Neural crest cell (in vitro differentiated cells): ENCODE measurements around the gene HTATIP2. TPM values are rescaled to one million over a fixed set of nuclear protein-coding genes. Genes with fewer than 3 reads are reported as not detected.
A peak's percentile ranks its signal among the peaks of the same experiment; 100 is the strongest.

Experiments used
- DNase-seq: peaks from one replicate; pipeline ENCODE4 v3.0.0; 2021; ENCODE audit warnings: low read depth, mixed read lengths, low spot score
- H3K27ac Mint-ChIP-seq: one replicate; pipeline ENCODE4 v1.8.0; 2021; ENCODE audit warnings: mild to moderate bottlenecking, mixed read lengths; ENCODE audit not compliant: unreplicated experiment
- H3K27me3 Mint-ChIP-seq: 2 replicates; pipeline ENCODE4 v1.8.0; 2021; ENCODE audit warnings: low read depth, mild to moderate bottlenecking, mixed read lengths
- H3K36me3 Mint-ChIP-seq: 2 replicates; pipeline ENCODE4 v1.8.0; 2021; ENCODE audit warnings: low read depth, mild to moderate bottlenecking, mixed read lengths
- H3K4me1 Mint-ChIP-seq: 2 replicates; pipeline ENCODE4 v1.8.0; 2021; ENCODE audit warnings: mixed read lengths
- H3K4me3 Mint-ChIP-seq: one replicate; pipeline ENCODE4 v1.8.0; 2021; ENCODE audit warnings: mild to moderate bottlenecking, mixed read lengths
- H3K9me3 Mint-ChIP-seq: 2 replicates; pipeline ENCODE4 v1.8.0; 2021; ENCODE audit warnings: mixed read lengths
- CTCF ChIP-seq: fragments of 200-600 bp; sonication (generic); conservative IDR thresholded peaks from 2 replicates; pipeline ENCODE4 v1.5.0; 2021; ENCODE audit warnings: antibody characterized with exemption, mild to moderate bottlenecking
- long read RNA-seq: library from polyadenylated mRNA; unstranded; transcript quantifications from one replicate; pipeline ENCODE4 v2.0.0, GENCODE V29; 2020
- total RNA-seq: library from RNA; stranded (reverse); gene quantifications from 2 replicates; pipeline ENCODE4 v1.2.1, GENCODE V29; 2021

HTATIP2 gene
- total RNA-seq, result 17.0 and 17.8 TPM in 2 replicates
- long read RNA-seq, transcript HTATIP2-204 (5 exons, 1,748 nt), result minor isoform, 9 of 63 reads
- long read RNA-seq, transcript HTATIP2-201 (6 exons, 1,477 nt), result minor isoform, 17 of 63 reads
- long read RNA-seq, transcript HTATIP2-203 (6 exons, 967 nt), result minor isoform, 10 of 63 reads
- long read RNA-seq, transcript HTATIP2-202 (6 exons, 886 nt), result major isoform, 25 of 63 reads
- long read RNA-seq, partial matches to known transcripts, result 0 of 63 reads
- long read RNA-seq, other reads (novel, unspliced or antisense), result 2 of 63 reads

- Mint-ChIP-seq H3K4me3 (peak within 1 kb of the TSS; percentile 85), H3K27ac (peak within 1 kb of the TSS; percentile 47), H3K36me3 (peaks cover 2% of the 10 kb centered on the region)
Observed at GRCh38 chr11:20363500-20364340, at the start of gene HTATIP2. Gene HTATIP2, plus strand, starts transcription at chr11:20363714. Its CDS starts 524 bp downstream, at chr11:20364238.

GRCh38 chr11:20315800-20316199 lies 47.7 kb upstream of the HTATIP2 start:
- peaks cover 15% of the 10 kb centered on the region for H3K27me3 Mint-ChIP-seq
- no peaks in the 10 kb centered on the region for H3K36me3 Mint-ChIP-seq
- no peak for TF ChIP-seq CTCF
- no peaks in the 10 kb centered on the region for H3K9me3 Mint-ChIP-seq
- H3K4me1 Mint-ChIP-seq, result peaks cover 6% of the 10 kb centered on the region
- DNase-seq, result no peak
- H3K27ac Mint-ChIP-seq, result no peak overlapping the region
- no peak overlapping the region for H3K4me3 Mint-ChIP-seq

More at GRCh38 chr11:20363500-20364340, at the start of gene HTATIP2:
- H3K9me3 Mint-ChIP-seq, result no peaks in the 10 kb centered on the region
- H3K4me1 Mint-ChIP-seq, result peaks cover 30% of the 10 kb centered on the region
- TF ChIP-seq CTCF, result no peak
- peaks cover 26% of the 10 kb centered on the region for H3K27me3 Mint-ChIP-seq
- DNase-seq, result peak; percentile 26

GRCh38 chr11:20321177-20321576 lies 42.3 kb upstream of the HTATIP2 start:
- H3K27ac Mint-ChIP-seq, result no peak overlapping the region
- H3K27me3 Mint-ChIP-seq, result peaks cover 9% of the 10 kb centered on the region
- DNase-seq, result no peak
- peaks cover 13% of the 10 kb centered on the region for H3K4me1 Mint-ChIP-seq
- no peak overlapping the region for H3K4me3 Mint-ChIP-seq
- H3K36me3 Mint-ChIP-seq, result no peaks in the 10 kb centered on the region
- H3K9me3 Mint-ChIP-seq, result no peaks in the 10 kb centered on the region
- TF ChIP-seq CTCF, result no peak

GRCh38 chr11:20327377-20327935 lies 36.1 kb upstream of the HTATIP2 start:
- Mint-ChIP-seq H3K4me1 (peaks cover 8% of the 10 kb centered on the region), H3K36me3 (no peaks in the 10 kb centered on the region), H3K27ac (no peak overlapping the region), H3K4me3 (no peak overlapping the region), H3K9me3 (no peaks in the 10 kb centered on the region), H3K27me3 (peaks cover 36% of the 10 kb centered on the region)
- no peak for DNase-seq
- no peak for TF ChIP-seq CTCF

- Mint-ChIP-seq H3K4me3 (no peak overlapping the region), H3K27ac (no peak overlapping the region), H3K9me3 (no peaks in the 10 kb centered on the region), H3K4me1 (peaks cover 9% of the 10 kb centered on the region), H3K27me3 (peaks cover 74% of the 10 kb centered on the region), H3K36me3 (no peaks in the 10 kb centered on the region)
- no peak for DNase-seq
- no peak for TF ChIP-seq CTCF
Observed at GRCh38 chr11:20336056-20336455, 27.5 kb upstream of the HTATIP2 start.
